Esophagus muscularis mucosa (tissue), 4 donors: ENCODE data around the gene CTNNA3. TPM values are rescaled to one million over a fixed set of nuclear protein-coding genes. Genes with fewer than 3 reads are reported as not detected.

Source experiments
- DNase-seq: peaks from one replicate; pipeline ENCODE4 v3.0.0-alpha.2; 2017; ENCODE audit errors: extremely low spot score
- H3K27ac ChIP-seq, 4 donors: fragments of 200-600 bp; sonication (generic); replicated peaks in 1 of 4; 1 replicate in 3 of 4; 2 replicates in 1 of 4; pipeline ENCODE4 v1.5.1; 2016 to 2019; ENCODE audit warnings: mild to moderate bottlenecking in 1 of 4
- H3K27me3 ChIP-seq, 4 donors: fragments of 200-600 bp; sonication (generic); one replicate each; pipeline versions ENCODE4 v1.5.1 to v1.6.0; 2016 to 2019
- H3K36me3 ChIP-seq, 4 donors: fragments of 200-600 bp; sonication (generic); one replicate each; pipeline ENCODE4 v1.5.1; 2016 to 2019
- H3K4me1 ChIP-seq, 4 donors: fragments of 200-600 bp; sonication (generic); one replicate each; pipeline ENCODE4 v1.5.1; 2016 to 2019
- H3K4me3 ChIP-seq, 4 donors: fragments of 200-600 bp; sonication (generic); 1 replicate in 2 of 4; 2 replicates in 2 of 4; pipeline ENCODE4 v1.5.1; 2016 to 2019; ENCODE audit warnings: mild to moderate bottlenecking in 4 of 4, moderate library complexity in 1 of 4
- H3K9me3 ChIP-seq, 4 donors: fragments of 200-600 bp; sonication (generic); 1 replicate in 3 of 4; 2 replicates in 1 of 4; pipeline ENCODE4 v1.5.1; 2016 to 2019
- EP300 ChIP-seq: sonication (generic); formaldehyde crosslinking; IDR thresholded peaks from one replicate; pipeline ENCODE4 v1.6.1; 2017; ENCODE audit warnings: antibody characterized with exemption
- POLR2A ChIP-seq: fragments of 450-650 bp; IDR thresholded peaks from one replicate; pipeline ENCODE4 v1.6.1; 2017; ENCODE audit warnings: antibody characterized with exemption, moderate library complexity, mild to moderate bottlenecking, low read depth
- POLR2AphosphoS5 ChIP-seq, 2 donors: sonication (generic); formaldehyde crosslinking; IDR thresholded peaks; one replicate each; pipeline ENCODE4 v1.6.1; 2017; ENCODE audit warnings: antibody characterized with exemption in 2 of 2
- WGBS: methylation state at CpG from one replicate; pipeline ENCODE4 v1.1.5; 2018; 5-methylcytosine and 5-hydroxymethylcytosine counted together
- intact Hi-C: fragments of 100-400 bp; cut with DNase I; formaldehyde crosslinking; loops from one replicate; pipeline ENCODE4 v1.15.1; 2023
- total RNA-seq, 4 donors: library from RNA; depleted of rRNA; stranded (reverse); fragments of >200 nt; gene quantifications; one replicate each; pipeline versions ENCODE4 v1.1.0 to v1.2.1, GENCODE V29; 2016
- TF ChIP-seq, protein P1 (sequence below), 3 experiments: fragments of 200-600 bp in 2 of 3; fragments of 450-650 bp in 1 of 3; sonication (generic) in 2 of 3; IDR thresholded peaks; one replicate each; pipeline ENCODE4 v1.5.1; 2017 to 2019; ENCODE audit warnings: antibody characterized with exemption in 3 of 3, mild to moderate bottlenecking in 2 of 3, moderate library complexity in 1 of 3

CTNNA3 gene
- total RNA-seq, 4 donors from 2014 or later = 5.1 to 27.8 (median 17.6) TPM

DNA sequence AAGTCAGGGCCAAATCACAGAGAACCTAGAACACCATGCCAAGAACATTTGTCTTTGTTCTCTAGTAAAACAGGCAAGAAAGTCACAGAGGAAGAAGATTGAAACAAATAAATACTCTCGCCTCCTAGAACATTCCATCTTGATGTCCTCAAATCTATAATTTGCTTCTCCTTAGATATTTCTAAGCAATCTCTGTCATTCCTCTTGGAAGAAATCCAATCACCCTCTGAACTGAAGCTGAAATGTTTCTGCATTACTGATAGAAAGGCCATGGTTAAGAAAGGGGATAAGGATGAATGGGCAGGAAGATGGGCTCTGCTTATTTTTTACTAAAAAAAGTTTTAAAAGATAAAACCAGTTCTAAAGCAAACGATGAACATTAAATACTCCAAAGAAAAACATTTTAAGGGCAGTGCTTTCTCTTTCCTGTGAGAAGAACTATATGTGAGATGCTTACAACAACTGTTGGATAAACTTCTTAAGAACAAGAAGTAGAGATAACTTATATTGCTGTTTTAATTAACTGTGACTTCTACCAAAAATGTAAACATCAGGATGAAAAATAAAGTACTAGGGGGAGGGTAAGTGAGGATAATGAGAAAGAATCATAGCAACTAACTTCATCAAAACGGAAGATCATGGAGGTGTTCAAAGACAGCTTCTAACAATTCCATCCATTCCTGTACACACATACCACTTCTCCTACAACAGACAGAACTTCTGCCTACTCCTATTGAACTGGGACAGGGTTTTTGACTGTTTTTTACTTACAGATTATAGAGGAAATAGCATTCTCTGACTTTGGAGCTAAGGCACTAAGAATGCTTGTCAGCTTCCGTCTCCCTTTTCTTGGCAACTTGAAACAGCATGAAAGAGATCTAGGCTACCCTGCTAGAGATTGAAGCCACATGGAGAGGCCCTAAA lies 923.2 kb downstream of the CTNNA3 start:
- Histone ChIP-seq H3K4me3 (no peak overlapping the region), H3K4me1 (peaks cover 0 to 9% (median 0%) of the 10 kb centered on the region in 4 donors), H3K27ac (no peak overlapping the region), H3K27me3 (no peaks in the 10 kb centered on the region), H3K36me3 (no peaks in the 10 kb centered on the region), H3K9me3 (no peaks in the 10 kb centered on the region)
- no peak for TF ChIP-seq POLR2AphosphoS5 (IDR thresholded peaks at IDR 0.05)
- TF ChIP-seq EP300 = no peak
- TF ChIP-seq, protein P1, sequence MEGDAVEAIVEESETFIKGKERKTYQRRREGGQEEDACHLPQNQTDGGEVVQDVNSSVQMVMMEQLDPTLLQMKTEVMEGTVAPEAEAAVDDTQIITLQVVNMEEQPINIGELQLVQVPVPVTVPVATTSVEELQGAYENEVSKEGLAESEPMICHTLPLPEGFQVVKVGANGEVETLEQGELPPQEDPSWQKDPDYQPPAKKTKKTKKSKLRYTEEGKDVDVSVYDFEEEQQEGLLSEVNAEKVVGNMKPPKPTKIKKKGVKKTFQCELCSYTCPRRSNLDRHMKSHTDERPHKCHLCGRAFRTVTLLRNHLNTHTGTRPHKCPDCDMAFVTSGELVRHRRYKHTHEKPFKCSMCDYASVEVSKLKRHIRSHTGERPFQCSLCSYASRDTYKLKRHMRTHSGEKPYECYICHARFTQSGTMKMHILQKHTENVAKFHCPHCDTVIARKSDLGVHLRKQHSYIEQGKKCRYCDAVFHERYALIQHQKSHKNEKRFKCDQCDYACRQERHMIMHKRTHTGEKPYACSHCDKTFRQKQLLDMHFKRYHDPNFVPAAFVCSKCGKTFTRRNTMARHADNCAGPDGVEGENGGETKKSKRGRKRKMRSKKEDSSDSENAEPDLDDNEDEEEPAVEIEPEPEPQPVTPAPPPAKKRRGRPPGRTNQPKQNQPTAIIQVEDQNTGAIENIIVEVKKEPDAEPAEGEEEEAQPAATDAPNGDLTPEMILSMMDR (IDR thresholded peaks at IDR 0.05) = no peak
- no peak for TF ChIP-seq POLR2A
- DNase-seq = no peak
- intact Hi-C loops = no loop called here
- 59% methylated on average over 4 of the region's 4 CpGs for WGBS

DNA sequence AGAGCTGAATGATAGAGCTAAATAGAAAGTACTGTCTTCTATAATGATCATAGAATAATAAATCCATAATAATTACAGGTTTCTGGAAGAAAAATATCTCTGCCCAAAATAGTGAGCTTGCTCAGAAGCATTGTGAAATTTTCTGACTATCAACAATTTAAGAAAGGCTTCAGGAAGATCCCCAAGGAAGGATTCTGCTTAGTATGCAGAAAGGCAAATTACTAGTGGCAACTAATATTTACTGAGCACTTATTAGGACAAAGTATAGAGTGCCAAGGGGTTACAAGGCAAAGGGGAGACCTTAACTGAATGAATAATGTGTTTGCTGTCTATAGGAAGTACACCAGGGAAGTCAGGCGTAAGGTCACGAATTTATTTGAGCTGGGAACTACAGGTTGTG lies 928.3 kb downstream of the CTNNA3 start:
- WGBS = 26% methylated on average over 2 of the region's 2 CpGs
- intact Hi-C loops = no loop called here
- no peak overlapping the region for H3K27ac ChIP-seq
- no peak for TF ChIP-seq POLR2A
- TF ChIP-seq, protein P1 (IDR thresholded peaks at IDR 0.05) = no peak
- TF ChIP-seq POLR2AphosphoS5 (IDR thresholded peaks at IDR 0.05) = no peak
- no peak for TF ChIP-seq EP300
- peaks cover 0 to 2% (median 0%) of the 10 kb centered on the region in 4 donors for H3K4me1 ChIP-seq
- no peaks in the 10 kb centered on the region for H3K9me3 ChIP-seq
- no peak for DNase-seq
- H3K27me3 ChIP-seq = no peaks in the 10 kb centered on the region
- H3K4me3 ChIP-seq = no peak overlapping the region
- H3K36me3 ChIP-seq = no peaks in the 10 kb centered on the region

DNA sequence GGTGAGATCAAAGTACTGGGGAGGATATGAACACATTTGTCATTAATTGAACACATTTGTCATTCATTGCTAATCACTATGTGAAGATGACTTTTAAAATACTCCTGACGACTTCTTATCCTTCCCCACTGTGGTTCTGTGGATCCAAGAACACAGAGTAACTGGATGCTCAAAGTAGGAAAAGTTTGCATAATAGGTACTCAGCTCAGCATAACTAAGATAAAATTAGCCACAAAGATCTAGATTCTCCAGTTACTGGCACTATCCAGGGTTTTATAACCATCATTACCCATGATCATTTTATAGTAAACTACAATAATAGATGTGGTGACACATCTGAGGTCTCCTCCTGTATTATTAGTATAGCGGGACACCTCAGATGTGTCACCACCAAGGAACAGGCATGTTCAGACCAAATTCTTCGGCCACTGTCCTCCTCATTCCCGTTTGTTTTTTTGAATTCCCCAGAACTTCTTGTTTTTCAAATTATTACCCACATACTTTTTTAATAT lies 933.7 kb downstream of the CTNNA3 start:
- no peaks in the 10 kb centered on the region for H3K9me3 ChIP-seq
- H3K27me3 ChIP-seq = no peaks in the 10 kb centered on the region
- no peaks in the 10 kb centered on the region for H3K36me3 ChIP-seq
- no peaks in the 10 kb centered on the region for H3K4me1 ChIP-seq
- TF ChIP-seq, protein P1 (IDR thresholded peaks at IDR 0.05) = no peak
- intact Hi-C loops = no loop called here
- no peak for DNase-seq
- H3K4me3 ChIP-seq = no peak overlapping the region
- 85% methylated on average over 4 of the region's 4 CpGs for WGBS
- no peak overlapping the region for H3K27ac ChIP-seq

DNA sequence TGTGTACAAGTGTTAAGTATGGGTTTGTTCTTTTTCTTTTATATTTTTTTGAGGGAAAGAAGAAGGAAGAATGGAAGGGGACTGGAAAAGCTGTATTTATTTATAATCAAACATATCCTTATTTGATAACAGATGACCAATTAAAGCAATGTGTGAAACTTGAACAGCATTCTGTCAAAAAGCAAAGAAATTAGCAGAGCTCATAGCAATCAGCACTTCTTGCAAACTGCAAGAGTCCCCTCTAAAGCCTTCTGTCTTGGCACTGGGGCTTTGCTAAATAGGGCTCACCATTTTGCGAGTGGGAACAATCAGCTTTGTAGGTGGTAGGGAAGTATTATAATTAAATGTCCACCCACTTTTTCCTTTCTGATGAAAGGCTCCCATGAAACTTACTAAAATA lies 935.1 kb downstream of the CTNNA3 start:
- intact Hi-C loops = no loop called here
- no peaks in the 10 kb centered on the region for H3K9me3 ChIP-seq
- H3K27ac ChIP-seq = no peak overlapping the region
- no peaks in the 10 kb centered on the region for H3K27me3 ChIP-seq
- H3K4me3 ChIP-seq = no peak overlapping the region
- no peak for TF ChIP-seq POLR2A
- H3K4me1 ChIP-seq = no peaks in the 10 kb centered on the region
- H3K36me3 ChIP-seq = no peaks in the 10 kb centered on the region
- WGBS = 89% methylated on average over 1 of the region's 1 CpG
- DNase-seq = no peak

DNA sequence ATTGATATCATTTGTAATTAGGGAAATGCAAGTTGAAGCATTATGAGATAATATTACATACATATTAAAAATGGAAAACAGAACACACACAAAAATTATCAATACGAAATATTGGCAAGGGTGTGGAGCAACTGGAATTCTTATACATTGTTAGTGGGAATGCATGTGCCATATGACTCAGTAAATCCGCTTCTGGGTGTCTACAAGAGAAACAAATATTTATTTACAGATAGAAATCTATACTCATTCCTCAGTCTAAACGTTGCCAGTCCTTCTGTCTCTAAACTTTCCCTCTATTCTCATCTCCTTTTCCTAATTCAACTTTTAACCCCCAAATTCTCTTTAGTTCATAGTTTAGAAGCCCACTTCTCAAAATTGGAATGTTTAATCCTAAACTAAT lies 940.5 kb downstream of the CTNNA3 start:
- H3K4me1 ChIP-seq = no peaks in the 10 kb centered on the region
- H3K36me3 ChIP-seq = no peaks in the 10 kb centered on the region
- no peak for DNase-seq
- H3K4me3 ChIP-seq = no peak overlapping the region
- no peak overlapping the region for H3K27ac ChIP-seq
- H3K9me3 ChIP-seq = no peaks in the 10 kb centered on the region
- 78% methylated on average over 3 of the region's 3 CpGs for WGBS
- H3K27me3 ChIP-seq = no peaks in the 10 kb centered on the region
- intact Hi-C loops = no loop called here
- TF ChIP-seq, protein P1 (IDR thresholded peaks at IDR 0.05) = no peak
- TF ChIP-seq POLR2AphosphoS5 (IDR thresholded peaks at IDR 0.05) (no peak), EP300 (no peak), POLR2A (no peak)
